Activated CD8-positive, alpha-beta T cell treated with anti-CD3 and anti-CD28 coated beads for 36 hours (primary cell): ENCODE results near the gene PHETA1. TPM values are rescaled to one million over a fixed set of nuclear protein-coding genes. Genes with fewer than 3 reads are reported as not detected.

Experiments used
- ATAC-seq: fragments of 200-7000 bp; cut with Tn5 transposase; one replicate; pipeline ENCODE4 v1.10.0; 2021; ENCODE audit warnings: mild to moderate bottlenecking, moderate library complexity
- CTCF ChIA-PET: fragments of 350-600 bp; sonication (Branson Sonifier 250); formaldehyde crosslinking; loops from one replicate; lab custom pipeline; 2021; ENCODE audit warnings: antibody characterized with exemption; lab: Charles Lee
- POLR2A ChIA-PET: fragments of 350-600 bp; sonication (Branson Sonifier 250); formaldehyde crosslinking; loops from one replicate; lab custom pipeline; 2021; ENCODE audit warnings: antibody characterized with exemption; lab: Charles Lee
- DNase-seq: peaks from one replicate; pipeline ENCODE4 v3.0.0-alpha.2; 2020
- H3K27ac Mint-ChIP-seq: one replicate; pipeline ENCODE4 v1.8.0; 2021; ENCODE audit warnings: mild to moderate bottlenecking, mixed read lengths
- H3K27me3 Mint-ChIP-seq: one replicate; pipeline ENCODE4 v1.8.0; 2021; ENCODE audit warnings: mixed read lengths
- H3K36me3 Mint-ChIP-seq: one replicate; pipeline ENCODE4 v1.8.0; 2021; ENCODE audit warnings: low read depth, mixed read lengths
- H3K4me1 Mint-ChIP-seq: one replicate; pipeline ENCODE4 v1.8.0; 2021; ENCODE audit warnings: low read depth, mixed read lengths
- H3K4me3 Mint-ChIP-seq: one replicate; pipeline ENCODE4 v1.8.0; 2021; ENCODE audit warnings: mild to moderate bottlenecking, moderate library complexity, mixed read lengths
- H3K9me3 Mint-ChIP-seq: one replicate; pipeline ENCODE4 v1.8.0; 2021; ENCODE audit warnings: mixed read lengths
- intact Hi-C: fragments of 100-400 bp; cut with micrococcal nuclease; formaldehyde crosslinking; loops from one replicate; pipeline ENCODE4 v1.10.0; 2022
- total RNA-seq, 2 experiments: library from RNA; stranded (reverse); gene quantifications; one replicate each; pipeline ENCODE4 v1.2.3, GENCODE V29; 2021
- TF ChIP-seq, protein P1 (sequence below): fragments of 200-600 bp; IDR thresholded peaks from one replicate; pipeline ENCODE4 v1.8.0; 2022; ENCODE audit warnings: antibody characterized with exemption, mild to moderate bottlenecking

Gene PHETA1
- total RNA-seq, 2 experiments from 2014 or later = 1.2 to 1.7 TPM

DNA sequence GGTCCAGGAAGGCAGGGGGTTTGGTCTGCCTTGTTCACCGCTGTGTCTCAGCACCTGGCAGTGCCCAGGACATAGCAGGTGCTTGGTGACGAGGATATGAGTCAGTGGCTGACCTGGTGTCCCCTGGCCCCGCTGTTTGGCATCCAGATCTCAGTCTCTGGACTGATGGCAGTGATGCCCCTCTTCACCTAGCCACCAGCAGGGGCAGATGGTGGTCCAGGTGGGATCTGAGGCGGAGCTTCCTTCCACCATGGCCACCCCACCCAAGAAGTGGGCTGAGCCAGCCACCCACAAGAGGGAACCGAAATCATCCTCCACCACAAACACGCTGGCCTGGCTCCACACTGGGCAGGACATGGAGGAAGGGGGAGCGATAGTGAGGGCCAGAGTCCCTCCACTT is 20.7 kb upstream of the PHETA1 start:
- Mint-ChIP-seq H3K36me3 (no peaks in the 10 kb centered on the region), H3K4me1 (no peaks in the 10 kb centered on the region), H3K9me3 (no peaks in the 10 kb centered on the region), H3K4me3 (no peak overlapping the region), H3K27ac (no peak overlapping the region), H3K27me3 (no peaks in the 10 kb centered on the region)
- ChIA-PET CTCF (no interaction called here), POLR2A (no interaction called here)
- intact Hi-C loops = no loop called here
- DNase-seq = no peak
- TF ChIP-seq, protein P1, sequence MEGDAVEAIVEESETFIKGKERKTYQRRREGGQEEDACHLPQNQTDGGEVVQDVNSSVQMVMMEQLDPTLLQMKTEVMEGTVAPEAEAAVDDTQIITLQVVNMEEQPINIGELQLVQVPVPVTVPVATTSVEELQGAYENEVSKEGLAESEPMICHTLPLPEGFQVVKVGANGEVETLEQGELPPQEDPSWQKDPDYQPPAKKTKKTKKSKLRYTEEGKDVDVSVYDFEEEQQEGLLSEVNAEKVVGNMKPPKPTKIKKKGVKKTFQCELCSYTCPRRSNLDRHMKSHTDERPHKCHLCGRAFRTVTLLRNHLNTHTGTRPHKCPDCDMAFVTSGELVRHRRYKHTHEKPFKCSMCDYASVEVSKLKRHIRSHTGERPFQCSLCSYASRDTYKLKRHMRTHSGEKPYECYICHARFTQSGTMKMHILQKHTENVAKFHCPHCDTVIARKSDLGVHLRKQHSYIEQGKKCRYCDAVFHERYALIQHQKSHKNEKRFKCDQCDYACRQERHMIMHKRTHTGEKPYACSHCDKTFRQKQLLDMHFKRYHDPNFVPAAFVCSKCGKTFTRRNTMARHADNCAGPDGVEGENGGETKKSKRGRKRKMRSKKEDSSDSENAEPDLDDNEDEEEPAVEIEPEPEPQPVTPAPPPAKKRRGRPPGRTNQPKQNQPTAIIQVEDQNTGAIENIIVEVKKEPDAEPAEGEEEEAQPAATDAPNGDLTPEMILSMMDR = no peak
- ATAC-seq = no peak

DNA sequence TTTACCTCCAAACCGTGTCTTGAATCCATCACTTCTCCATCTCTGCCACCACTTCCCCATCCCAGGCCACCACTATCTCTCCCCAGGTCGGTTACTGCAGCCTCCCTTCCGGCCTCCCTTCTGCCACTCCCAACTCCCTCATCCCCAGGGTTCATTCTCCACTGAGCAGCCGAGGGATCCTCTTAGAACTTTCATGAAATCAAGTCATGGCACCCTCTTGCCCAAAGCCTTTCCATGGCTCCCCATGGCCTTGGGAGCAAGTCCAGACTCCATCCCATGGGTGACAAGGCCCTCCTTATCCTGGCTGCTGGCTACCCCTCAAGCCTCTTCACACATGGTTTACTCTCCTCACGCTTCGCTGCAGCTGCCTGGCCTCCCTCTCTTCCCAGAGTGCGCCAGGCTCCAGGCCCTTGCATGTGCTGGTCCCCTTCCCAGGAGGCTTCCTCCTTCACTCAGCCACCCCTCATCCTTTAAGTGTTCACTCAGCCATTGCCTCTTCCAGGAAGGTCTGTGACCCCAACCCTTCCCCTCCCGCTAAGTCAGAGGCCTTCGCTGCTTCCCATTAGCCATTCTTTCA is 18.9 kb upstream of the PHETA1 start:
- no peaks in the 10 kb centered on the region for H3K36me3 Mint-ChIP-seq
- intact Hi-C loops = no loop called here
- H3K27me3 Mint-ChIP-seq = no peaks in the 10 kb centered on the region
- ATAC-seq (no peak), DNase-seq (no peak)
- ChIA-PET CTCF (no interaction called here), POLR2A (no interaction called here)
- no peak overlapping the region for H3K4me3 Mint-ChIP-seq
- TF ChIP-seq, protein P1 = no peak
- H3K27ac Mint-ChIP-seq = no peak overlapping the region
- no peaks in the 10 kb centered on the region for H3K4me1 Mint-ChIP-seq
- H3K9me3 Mint-ChIP-seq = no peaks in the 10 kb centered on the region

DNA sequence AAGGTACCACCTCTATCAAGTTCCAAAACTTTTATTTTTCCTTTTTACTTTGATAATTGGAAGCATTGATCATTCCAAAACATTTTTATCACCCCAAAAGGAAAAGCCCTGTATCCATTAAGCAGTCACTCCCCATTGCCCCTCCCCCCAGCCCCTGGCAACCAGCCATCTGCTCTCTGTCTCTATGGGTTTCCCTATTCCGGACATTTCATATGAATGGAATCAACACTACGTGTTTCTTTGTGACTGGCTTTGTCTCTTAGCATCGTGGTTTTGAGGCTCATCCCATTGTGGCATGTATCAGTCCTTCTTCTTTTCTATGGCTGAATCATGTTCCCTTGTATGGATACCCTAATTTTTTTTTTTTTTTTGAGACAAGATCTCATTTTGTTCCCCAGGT is 18.0 kb upstream of the PHETA1 start:
- no peak for ATAC-seq
- intact Hi-C loops = no loop called here
- Mint-ChIP-seq H3K4me3 (no peak overlapping the region), H3K27me3 (no peaks in the 10 kb centered on the region), H3K9me3 (no peaks in the 10 kb centered on the region), H3K4me1 (no peaks in the 10 kb centered on the region), H3K36me3 (no peaks in the 10 kb centered on the region), H3K27ac (no peak overlapping the region)
- ChIA-PET CTCF (interaction anchor here (1.7 to 1.9 kb wide), 2 partner anchors 10 to 17 kb away, joined by 5 to 10 read pairs; no protein-coding TSS in a partner anchor), POLR2A (no interaction called here)
- no peak for DNase-seq
- TF ChIP-seq, protein P1 = no peak

DNA sequence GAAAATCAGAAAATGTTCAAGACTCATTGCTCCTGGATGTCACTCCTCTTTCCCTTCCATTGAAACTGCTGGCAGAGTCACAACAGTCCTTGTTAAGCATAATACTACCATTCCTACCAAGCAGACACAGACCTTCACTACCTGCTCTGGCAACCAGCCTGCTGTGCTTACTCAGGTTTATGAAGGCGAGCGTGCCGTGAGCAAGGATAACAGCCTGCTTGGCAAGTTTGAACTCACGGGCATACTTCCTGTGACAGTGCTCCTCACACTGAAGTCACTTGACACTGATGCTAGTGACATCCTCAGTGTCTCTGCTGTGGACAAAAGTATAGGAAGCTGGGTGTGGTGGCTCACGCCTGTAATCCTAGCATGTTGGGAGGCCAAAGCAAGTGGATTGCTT is 15.7 kb upstream of the PHETA1 start:
- ChIA-PET POLR2A (interaction anchor here (0.6 kb wide), 1 partner anchor 1061 kb away, joined by 3 read pairs; no protein-coding TSS in a partner anchor), CTCF (interaction anchor here (1.0 to 2.9 kb wide), 4 partner anchors 12 to 428 kb away, joined by 3 to 14 read pairs (median 4); no protein-coding TSS in a partner anchor)
- ATAC-seq (no peak), DNase-seq (no peak)
- TF ChIP-seq, protein P1 = no peak
- H3K9me3 Mint-ChIP-seq = no peaks in the 10 kb centered on the region
- intact Hi-C loops = no loop called here
- no peaks in the 10 kb centered on the region for H3K27me3 Mint-ChIP-seq
- H3K27ac Mint-ChIP-seq = no peak overlapping the region
- no peak overlapping the region for H3K4me3 Mint-ChIP-seq
- no peaks in the 10 kb centered on the region for H3K36me3 Mint-ChIP-seq
- H3K4me1 Mint-ChIP-seq = no peaks in the 10 kb centered on the region

DNA sequence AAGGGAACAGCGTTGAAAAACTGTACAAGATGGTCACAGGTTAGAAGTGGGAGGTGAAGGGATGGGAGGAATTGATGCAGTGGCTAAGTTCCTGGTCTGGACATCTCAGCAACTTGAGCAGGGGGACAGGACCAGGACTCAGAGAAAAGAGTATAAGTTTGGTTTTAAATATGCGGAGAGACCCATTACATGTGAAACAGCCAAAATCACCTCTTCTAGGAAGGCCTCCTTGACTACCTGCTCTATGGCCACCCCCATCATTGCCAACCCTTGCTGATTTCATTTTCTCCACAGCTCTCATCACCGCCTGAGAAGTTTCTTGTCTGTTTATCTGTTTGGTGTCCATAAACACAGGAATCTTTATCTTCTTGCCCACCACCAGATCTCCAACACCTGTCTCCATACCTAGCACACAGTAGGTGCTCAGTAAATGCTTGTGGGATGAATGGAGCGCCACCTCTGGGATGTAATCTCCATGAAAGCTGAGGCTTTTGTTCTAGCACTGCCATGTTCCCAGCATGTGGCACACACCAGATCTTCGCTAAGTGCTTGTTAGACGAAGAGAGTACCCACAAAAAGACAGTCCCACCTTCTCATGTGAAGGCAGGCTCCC is 11.2 kb upstream of the PHETA1 start:
- ChIA-PET CTCF (no interaction called here), POLR2A (no interaction called here)
- DNase-seq = no peak
- H3K4me1 Mint-ChIP-seq = no peaks in the 10 kb centered on the region
- H3K36me3 Mint-ChIP-seq = no peaks in the 10 kb centered on the region
- peaks cover 3% of the 10 kb centered on the region for H3K9me3 Mint-ChIP-seq
- intact Hi-C loops = no loop called here
- no peak for ATAC-seq
- H3K27ac Mint-ChIP-seq = no peak overlapping the region
- peaks cover 2% of the 10 kb centered on the region for H3K27me3 Mint-ChIP-seq
- H3K4me3 Mint-ChIP-seq = no peak overlapping the region
- TF ChIP-seq, protein P1 = no peak
